Measurements from ENCODE around the gene GTPBP3.

GRCh38 chr19:17339088-17339741, 1.9 kb downstream of the GTPBP3 start:
- TF ChIP-seq EZH2 (conservative IDR thresholded peaks at IDR 0.05; ENCODE audit: low read depth, low read length) (no peak), PHF5A (CRISPR knock-in tag; IDR thresholded peaks at IDR 0.05; ENCODE audit: low read depth, unreplicated experiment) (no peak), NFIC (IDR thresholded peaks at IDR 0.05; ENCODE audit: low read length) (no peak), KDM3A (CRISPR knock-in tag; IDR thresholded peaks at IDR 0.05; ENCODE audit: low read depth) (no peak), ZBTB20 (CRISPR knock-in tag; IDR thresholded peaks at IDR 0.05; ENCODE audit: borderline replicate concordance, low read depth) (no peak), KLF16 (CRISPR knock-in tag; IDR thresholded peaks at IDR 0.05) (no peak), HMG20A (CRISPR knock-in tag; IDR thresholded peaks at IDR 0.05; ENCODE audit: borderline replicate concordance) (no peak), ZC3H13 (CRISPR knock-in tag; IDR thresholded peaks at IDR 0.05) (no peak), ZKSCAN8 (CRISPR knock-in tag; IDR thresholded peaks at IDR 0.05; ENCODE audit: borderline replicate concordance) (no peak), DMAP1 (CRISPR knock-in tag; IDR thresholded peaks at IDR 0.05) (no peak), PPARG (CRISPR knock-in tag; conservative IDR thresholded peaks at IDR 0.05) (no peak), NFE2L2 (IDR thresholded peaks at IDR 0.05; ENCODE audit: low read length) (no peak), ARID2 (CRISPR knock-in tag; IDR thresholded peaks at IDR 0.05; ENCODE audit: borderline replicate concordance) (no peak), ZNF724P (CRISPR knock-in tag; IDR thresholded peaks at IDR 0.05; ENCODE audit: borderline replicate concordance) (no peak)
